Tibial nerve (tissue), 4 donors: ENCODE data around the gene HTR1A.

Experiments
- EP300 ChIP-seq, 2 donors: sonication (generic); formaldehyde crosslinking; IDR thresholded peaks; one replicate each; pipeline ENCODE4 v1.6.1; 2017; ENCODE audit warnings: antibody characterized with exemption in 2 of 2, mild to moderate bottlenecking in 1 of 2
- POLR2A ChIP-seq, 2 donors: fragments of 450-650 bp; IDR thresholded peaks; one replicate each; pipeline ENCODE4 v1.6.1; 2017; ENCODE audit warnings: antibody characterized with exemption in 2 of 2, mild to moderate bottlenecking in 2 of 2, moderate library complexity in 2 of 2
- TF ChIP-seq, protein P1 (sequence below), 5 experiments: fragments of 200-600 bp in 3 of 5; fragments of 450-650 bp in 2 of 5; sonication (generic) in 3 of 5; IDR thresholded peaks; one replicate each; pipeline ENCODE4 v1.5.1; 2016 to 2019; ENCODE audit warnings: antibody characterized with exemption in 5 of 5, mild to moderate bottlenecking in 3 of 5, moderate library complexity in 2 of 5

DNA sequence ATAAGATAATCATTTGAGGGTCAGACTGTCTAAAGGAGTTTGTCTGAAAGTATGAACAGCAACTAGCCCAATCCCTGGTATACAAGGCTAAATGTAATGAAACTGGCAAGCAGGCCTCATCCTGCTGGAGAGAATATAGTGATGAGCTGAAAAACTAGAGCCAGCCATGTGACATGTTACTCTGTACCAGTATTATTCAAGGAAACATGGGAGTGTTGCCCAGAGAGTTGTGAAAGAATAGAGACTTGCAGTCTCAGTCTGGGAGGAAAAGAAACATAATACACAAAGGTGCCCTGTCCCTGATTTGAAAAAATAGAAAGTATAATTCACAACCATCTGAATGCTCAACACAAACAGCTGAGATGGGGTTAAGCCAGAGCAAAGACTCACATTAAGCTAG lies 37.9 kb upstream of the HTR1A start:
- TF ChIP-seq, protein P1, sequence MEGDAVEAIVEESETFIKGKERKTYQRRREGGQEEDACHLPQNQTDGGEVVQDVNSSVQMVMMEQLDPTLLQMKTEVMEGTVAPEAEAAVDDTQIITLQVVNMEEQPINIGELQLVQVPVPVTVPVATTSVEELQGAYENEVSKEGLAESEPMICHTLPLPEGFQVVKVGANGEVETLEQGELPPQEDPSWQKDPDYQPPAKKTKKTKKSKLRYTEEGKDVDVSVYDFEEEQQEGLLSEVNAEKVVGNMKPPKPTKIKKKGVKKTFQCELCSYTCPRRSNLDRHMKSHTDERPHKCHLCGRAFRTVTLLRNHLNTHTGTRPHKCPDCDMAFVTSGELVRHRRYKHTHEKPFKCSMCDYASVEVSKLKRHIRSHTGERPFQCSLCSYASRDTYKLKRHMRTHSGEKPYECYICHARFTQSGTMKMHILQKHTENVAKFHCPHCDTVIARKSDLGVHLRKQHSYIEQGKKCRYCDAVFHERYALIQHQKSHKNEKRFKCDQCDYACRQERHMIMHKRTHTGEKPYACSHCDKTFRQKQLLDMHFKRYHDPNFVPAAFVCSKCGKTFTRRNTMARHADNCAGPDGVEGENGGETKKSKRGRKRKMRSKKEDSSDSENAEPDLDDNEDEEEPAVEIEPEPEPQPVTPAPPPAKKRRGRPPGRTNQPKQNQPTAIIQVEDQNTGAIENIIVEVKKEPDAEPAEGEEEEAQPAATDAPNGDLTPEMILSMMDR (IDR thresholded peaks at IDR 0.05) = no peak
- TF ChIP-seq POLR2A (IDR thresholded peaks at IDR 0.05) (no peak), EP300 (IDR thresholded peaks at IDR 0.05) (no peak)
